Measurements from ENCODE around the gene MBD5.

GRCh38 chr2:148161909-148162435 is 141.1 kb downstream of the MBD5 start:
- TF ChIP-seq FOXM1 (IDR thresholded peaks at IDR 0.05; ENCODE audit: low read depth) (no peak), FOXJ3 (CRISPR knock-in tag; IDR thresholded peaks at IDR 0.05) (no peak), CTCF (IDR thresholded peaks at IDR 0.05) (no peak), GABPA (IDR thresholded peaks at IDR 0.05; ENCODE audit: low read depth) (no peak)
- TF ChIP-seq, protein P1, sequence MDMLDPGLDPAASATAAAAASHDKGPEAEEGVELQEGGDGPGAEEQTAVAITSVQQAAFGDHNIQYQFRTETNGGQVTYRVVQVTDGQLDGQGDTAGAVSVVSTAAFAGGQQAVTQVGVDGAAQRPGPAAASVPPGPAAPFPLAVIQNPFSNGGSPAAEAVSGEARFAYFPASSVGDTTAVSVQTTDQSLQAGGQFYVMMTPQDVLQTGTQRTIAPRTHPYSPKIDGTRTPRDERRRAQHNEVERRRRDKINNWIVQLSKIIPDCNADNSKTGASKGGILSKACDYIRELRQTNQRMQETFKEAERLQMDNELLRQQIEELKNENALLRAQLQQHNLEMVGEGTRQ (IDR thresholded peaks at IDR 0.05; ENCODE audit: borderline replicate concordance, low read depth, low read length) = no peak
- TF ChIP-seq, protein P2, sequence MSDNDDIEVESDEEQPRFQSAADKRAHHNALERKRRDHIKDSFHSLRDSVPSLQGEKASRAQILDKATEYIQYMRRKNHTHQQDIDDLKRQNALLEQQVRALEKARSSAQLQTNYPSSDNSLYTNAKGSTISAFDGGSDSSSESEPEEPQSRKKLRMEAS (IDR thresholded peaks at IDR 0.05; ENCODE audit: low read depth) = no peak
- TF ChIP-seq, protein P3, sequence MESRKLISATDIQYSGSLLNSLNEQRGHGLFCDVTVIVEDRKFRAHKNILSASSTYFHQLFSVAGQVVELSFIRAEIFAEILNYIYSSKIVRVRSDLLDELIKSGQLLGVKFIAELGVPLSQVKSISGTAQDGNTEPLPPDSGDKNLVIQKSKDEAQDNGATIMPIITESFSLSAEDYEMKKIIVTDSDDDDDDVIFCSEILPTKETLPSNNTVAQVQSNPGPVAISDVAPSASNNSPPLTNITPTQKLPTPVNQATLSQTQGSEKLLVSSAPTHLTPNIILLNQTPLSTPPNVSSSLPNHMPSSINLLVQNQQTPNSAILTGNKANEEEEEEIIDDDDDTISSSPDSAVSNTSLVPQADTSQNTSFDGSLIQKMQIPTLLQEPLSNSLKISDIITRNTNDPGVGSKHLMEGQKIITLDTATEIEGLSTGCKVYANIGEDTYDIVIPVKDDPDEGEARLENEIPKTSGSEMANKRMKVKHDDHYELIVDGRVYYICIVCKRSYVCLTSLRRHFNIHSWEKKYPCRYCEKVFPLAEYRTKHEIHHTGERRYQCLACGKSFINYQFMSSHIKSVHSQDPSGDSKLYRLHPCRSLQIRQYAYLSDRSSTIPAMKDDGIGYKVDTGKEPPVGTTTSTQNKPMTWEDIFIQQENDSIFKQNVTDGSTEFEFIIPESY (IDR thresholded peaks at IDR 0.05; ENCODE audit: borderline replicate concordance, low read depth) = no peak

All from SK-N-SH (cell line).